Measurements from ENCODE around the gene MEGF11. TPM values are rescaled to one million over a fixed set of nuclear protein-coding genes. Genes with fewer than 3 reads are reported as not detected.

The MEGF11 gene
- total RNA-seq, 1 experiment from 2014 or later: 0.37 TPM

DNA sequence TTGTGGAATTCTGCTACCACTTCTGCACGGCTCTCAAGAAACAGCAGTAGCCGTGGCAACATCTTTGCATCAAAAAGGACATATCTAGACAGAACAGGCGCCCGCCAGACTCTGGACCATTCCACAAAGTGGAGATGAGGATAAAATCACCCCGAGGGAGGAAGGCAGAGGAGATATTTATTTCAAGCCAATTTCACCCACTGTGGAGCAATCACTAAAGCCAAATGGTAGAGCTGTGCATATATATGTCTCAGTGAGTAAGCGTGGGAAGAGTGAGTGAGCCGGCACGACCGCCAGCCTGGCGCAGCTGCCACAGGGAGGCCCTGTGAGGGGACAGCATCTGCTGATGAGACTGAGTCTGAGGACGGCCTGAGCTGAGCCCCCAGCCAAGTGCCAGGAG is 111.3 kb downstream of the MEGF11 start:
- no peak for DNase-seq (ENCODE audit: low read depth, low spot score)
- in situ Hi-C loops (cut with HindIII; ENCODE audit: low pct_unique_long_range_greater_than_20kb, low sequenced_read_pairs): no loop called here

GRCh38 chr15:66139591-66140207 is 113.9 kb downstream of the MEGF11 start:
- no peak for DNase-seq (ENCODE audit: low read depth, low spot score)
- in situ Hi-C loops (cut with HindIII; ENCODE audit: low pct_unique_long_range_greater_than_20kb, low sequenced_read_pairs): no loop called here

DNA sequence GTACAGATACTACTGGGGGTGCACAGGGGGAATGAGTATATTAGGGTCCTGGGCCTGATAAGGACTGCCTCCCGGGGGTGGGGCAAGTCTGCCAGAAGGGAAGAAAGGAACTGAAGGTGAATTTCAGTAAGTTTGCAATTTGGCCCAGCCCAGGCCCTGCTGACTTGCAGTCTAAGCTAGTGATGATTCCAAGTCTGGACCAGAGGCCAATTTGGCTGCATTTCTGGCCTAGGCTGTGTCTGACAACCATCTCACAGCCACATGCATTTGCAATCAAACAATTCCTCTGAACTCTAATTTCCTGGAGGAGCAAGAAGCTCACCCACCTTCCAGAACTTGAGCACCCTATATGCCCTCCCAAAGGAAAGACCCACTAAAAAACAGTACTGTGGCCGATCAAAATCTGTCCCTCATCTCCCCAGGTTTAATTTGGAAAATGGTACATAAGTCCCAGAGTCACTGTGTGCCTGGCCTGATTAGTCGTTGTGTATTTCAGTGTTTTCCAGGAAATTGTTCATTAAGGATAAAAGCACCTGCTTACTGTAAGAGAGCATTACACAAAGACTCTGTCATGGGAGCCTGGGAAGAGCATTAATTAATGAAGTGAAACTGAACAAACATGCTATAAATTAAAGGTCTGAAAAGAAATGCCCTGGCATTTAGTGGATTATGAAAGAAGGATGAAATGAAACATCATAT is 114.5 kb downstream of the MEGF11 start:
- in situ Hi-C loops (cut with HindIII; ENCODE audit: low pct_unique_long_range_greater_than_20kb, low sequenced_read_pairs): no loop called here
- DNase-seq (ENCODE audit: low read depth, low spot score): no peak

GRCh38 chr15:66138096-66138783 is 115.3 kb downstream of the MEGF11 start:
- no peak for DNase-seq (ENCODE audit: low read depth, low spot score)
- in situ Hi-C loops (cut with HindIII; ENCODE audit: low pct_unique_long_range_greater_than_20kb, low sequenced_read_pairs): no loop called here

DNA sequence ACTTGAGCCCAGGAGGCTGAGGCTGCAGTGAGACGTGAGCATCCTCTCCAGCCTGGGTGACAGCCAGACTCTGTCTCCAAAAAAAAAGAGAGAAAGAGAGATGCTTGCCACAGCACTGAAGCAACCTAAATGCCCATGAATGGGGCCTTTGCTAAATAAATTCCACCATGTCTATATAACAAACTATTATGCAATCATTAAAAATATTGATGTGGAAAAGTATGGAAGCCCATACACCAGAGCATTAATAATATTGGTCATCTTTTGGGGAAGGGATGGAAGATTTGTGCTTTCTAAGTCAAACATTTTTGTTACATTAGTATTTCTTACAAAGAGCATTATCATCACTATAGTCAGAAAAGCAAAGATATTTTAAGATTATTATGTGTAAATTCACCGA is 116.6 kb downstream of the MEGF11 start:
- DNase-seq (ENCODE audit: low read depth, low spot score): no peak
- in situ Hi-C loops (cut with HindIII; ENCODE audit: low pct_unique_long_range_greater_than_20kb, low sequenced_read_pairs): no loop called here

DNA sequence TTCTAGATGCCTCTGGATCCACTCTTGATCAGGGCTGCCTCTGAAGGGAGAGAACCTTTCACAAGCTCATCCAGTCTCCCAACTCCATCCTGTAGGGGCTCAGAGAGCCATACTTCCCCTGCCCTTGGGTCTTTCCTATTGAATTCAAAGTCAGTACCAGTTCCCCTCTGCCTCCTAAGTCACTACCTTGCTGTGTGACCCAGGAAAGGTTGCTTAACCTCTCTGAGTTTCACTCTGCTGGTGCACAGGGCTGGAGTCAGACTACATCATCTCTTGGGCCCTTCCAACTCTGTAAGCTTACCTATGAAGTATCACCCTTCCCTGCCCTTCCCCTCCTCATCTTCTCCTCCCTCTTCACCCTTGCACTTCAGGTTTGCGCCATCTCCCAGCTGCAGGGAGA is 117.9 kb downstream of the MEGF11 start:
- no peak for DNase-seq (ENCODE audit: low read depth, low spot score)
- in situ Hi-C loops (cut with HindIII; ENCODE audit: low pct_unique_long_range_greater_than_20kb, low sequenced_read_pairs): no loop called here

DNA sequence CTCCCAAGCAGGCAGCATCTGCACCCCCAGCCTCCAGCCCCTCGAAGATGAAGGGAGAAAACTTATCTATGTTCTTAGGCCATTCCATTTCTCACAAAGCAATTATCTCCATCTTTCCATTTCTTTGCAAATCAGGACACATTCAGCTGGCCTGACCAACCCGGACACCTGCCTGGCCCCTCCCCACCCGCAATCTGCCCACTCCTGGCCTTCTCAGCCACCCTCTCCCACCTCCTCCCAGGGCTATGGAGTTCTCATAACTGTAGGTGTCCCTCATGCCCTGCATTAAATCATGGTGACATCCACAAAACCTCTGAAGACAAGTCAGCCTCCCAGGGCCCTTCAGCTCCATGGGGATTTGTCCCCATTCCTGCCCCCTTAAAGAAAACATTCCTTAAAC is 119.3 kb downstream of the MEGF11 start:
- in situ Hi-C loops (cut with HindIII; ENCODE audit: low pct_unique_long_range_greater_than_20kb, low sequenced_read_pairs): no loop called here
- no peak for DNase-seq (ENCODE audit: low read depth, low spot score)

DNA sequence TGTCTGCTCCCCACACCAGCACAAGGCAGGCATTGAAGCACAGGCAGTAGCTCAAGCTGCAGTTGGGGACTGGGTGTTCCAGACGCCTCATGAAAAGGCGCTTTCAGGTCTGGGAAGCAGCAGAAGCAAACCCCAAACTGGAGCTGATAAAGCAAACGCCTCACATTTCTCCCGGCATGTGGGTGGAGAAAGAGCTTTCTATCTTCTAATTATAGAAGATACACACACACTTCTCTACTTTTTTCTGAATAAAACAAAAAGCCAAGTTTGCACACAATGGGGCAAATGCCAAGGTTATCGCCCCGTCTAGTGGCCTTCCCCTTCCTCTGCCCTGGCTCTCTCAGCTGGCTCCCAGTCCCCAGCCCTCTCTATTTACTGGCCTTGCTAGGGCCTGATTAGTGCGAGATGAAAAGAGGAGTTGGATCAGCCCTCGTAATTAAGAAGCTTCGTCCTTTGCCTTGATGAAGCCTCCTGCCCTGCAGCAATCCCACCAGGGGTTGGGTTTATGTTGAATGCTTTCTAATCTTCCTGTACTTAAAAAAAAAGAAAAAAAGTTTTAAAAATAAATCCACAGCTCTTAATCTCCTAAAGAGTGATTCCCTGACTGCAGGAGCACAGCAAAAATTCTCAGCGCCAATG is 120.2 kb downstream of the MEGF11 start:
- DNase-seq (ENCODE audit: low read depth, low spot score): no peak
- in situ Hi-C loops (cut with HindIII; ENCODE audit: low pct_unique_long_range_greater_than_20kb, low sequenced_read_pairs): no loop called here

DNA sequence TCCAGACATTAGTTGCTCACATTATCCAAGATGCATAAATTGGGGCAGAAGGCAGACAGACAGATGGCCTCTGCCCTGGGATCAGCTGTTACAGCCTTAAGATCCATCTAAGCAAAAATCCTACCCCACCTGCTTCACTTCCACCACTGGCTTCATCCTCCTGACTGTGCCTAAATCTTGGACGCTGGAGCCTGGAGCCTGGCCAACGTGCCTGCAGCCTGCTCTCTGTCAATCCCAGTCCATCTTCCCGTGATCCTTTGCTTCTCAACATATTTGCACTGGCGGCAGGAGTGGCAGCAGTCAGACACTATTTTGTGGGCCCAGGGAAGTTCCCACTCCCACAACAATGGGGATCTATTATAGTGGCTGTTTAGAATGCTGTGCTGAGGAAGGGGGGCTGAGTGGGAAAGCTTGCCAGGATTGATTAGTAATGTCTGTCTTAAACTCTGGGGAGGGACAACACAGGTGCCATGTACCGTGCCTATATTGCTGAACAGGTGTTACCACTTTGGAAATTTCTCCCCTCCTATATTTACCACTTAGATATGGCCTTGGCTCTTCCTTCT is 121.2 kb downstream of the MEGF11 start:
- no peak for DNase-seq (ENCODE audit: low read depth, low spot score)
- in situ Hi-C loops (cut with HindIII; ENCODE audit: low pct_unique_long_range_greater_than_20kb, low sequenced_read_pairs): no loop called here

DNA sequence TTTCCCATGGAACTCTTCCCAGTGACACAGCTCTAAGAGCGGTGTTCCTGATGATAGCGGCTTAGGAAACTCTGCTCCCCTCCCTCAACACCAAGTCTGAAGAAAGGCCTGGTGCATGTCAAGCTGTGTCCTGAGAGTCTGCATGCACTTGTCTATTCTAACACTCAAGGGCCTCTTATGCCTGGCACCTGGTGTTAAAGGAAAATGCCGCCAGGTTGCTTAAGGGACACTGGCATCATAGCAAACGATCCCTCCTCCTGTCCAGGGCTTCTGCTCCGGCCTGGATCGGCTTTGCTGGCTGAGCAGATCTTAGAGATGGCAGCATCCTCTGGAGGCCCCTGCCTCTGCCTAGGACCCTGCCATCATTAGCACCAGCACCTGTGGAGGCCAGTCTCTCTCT is 121.7 kb downstream of the MEGF11 start:
- in situ Hi-C loops (cut with HindIII; ENCODE audit: low pct_unique_long_range_greater_than_20kb, low sequenced_read_pairs): no loop called here
- DNase-seq (ENCODE audit: low read depth, low spot score): no peak

GRCh38 chr15:66131200-66131599 is 122.3 kb downstream of the MEGF11 start:
- in situ Hi-C loops (cut with HindIII; ENCODE audit: low pct_unique_long_range_greater_than_20kb, low sequenced_read_pairs): no loop called here
- no peak for DNase-seq (ENCODE audit: low read depth, low spot score)

DNA sequence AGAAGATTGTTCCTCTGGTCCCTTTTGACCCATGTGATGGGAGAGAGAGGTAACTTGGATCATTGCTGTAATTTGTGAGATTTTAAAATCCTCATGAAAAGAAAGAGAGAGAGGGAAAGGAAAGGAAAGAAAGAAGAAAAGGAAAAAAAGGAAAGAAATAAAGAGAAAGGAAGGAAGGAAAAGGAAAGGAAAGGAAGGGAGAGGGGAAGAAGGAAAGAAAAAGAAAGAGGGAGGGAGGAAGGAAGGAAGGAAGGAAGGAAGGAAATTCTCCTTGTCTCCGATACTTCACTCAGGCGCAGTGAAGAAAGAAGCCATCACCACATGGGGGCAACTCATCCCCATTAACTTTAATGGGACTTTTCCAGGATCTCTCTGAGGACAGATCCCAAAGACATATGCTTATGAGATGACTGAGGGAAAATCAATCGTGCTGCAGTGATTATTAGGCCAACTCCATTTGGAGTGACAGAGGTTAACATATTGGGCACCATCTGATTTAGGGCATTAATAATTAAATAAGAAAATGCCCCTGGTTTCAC is 123.0 kb downstream of the MEGF11 start:
- no peak for DNase-seq (ENCODE audit: low read depth, low spot score)
- in situ Hi-C loops (cut with HindIII; ENCODE audit: low pct_unique_long_range_greater_than_20kb, low sequenced_read_pairs): no loop called here

GRCh38 chr15:66129586-66129985 is 124.0 kb downstream of the MEGF11 start:
- peak; percentile 87 for DNase-seq (ENCODE audit: low read depth, low spot score)
- in situ Hi-C loops (cut with HindIII; ENCODE audit: low pct_unique_long_range_greater_than_20kb, low sequenced_read_pairs): no loop called here

- no peak for DNase-seq (ENCODE audit: low read depth, low spot score)
- in situ Hi-C loops (cut with HindIII; ENCODE audit: low pct_unique_long_range_greater_than_20kb, low sequenced_read_pairs): no loop called here
Observed at GRCh38 chr15:66128116-66128680, 125.4 kb downstream of the MEGF11 start.

DNA sequence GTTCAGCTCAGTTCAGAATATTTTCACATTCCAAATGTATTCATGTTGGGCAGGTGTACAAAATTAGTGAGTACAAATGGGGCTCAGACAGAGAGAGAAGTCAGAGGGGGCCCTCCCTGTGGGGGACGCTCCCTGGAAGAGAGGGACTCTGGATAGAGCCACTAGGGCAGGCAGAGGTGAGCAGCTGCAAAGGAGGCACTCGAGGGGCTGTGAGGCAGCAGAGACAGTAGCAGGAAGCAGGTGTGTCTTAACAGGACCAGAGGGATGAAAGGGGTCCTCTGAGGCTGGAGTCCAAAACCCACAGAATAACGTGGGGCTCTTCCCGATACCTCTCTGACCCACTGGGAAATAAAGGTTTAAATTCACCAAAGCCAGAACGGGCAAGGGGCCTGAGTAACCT is 127.1 kb downstream of the MEGF11 start:
- DNase-seq (ENCODE audit: low read depth, low spot score): no peak
- in situ Hi-C loops (cut with HindIII; ENCODE audit: low pct_unique_long_range_greater_than_20kb, low sequenced_read_pairs): no loop called here

DNA sequence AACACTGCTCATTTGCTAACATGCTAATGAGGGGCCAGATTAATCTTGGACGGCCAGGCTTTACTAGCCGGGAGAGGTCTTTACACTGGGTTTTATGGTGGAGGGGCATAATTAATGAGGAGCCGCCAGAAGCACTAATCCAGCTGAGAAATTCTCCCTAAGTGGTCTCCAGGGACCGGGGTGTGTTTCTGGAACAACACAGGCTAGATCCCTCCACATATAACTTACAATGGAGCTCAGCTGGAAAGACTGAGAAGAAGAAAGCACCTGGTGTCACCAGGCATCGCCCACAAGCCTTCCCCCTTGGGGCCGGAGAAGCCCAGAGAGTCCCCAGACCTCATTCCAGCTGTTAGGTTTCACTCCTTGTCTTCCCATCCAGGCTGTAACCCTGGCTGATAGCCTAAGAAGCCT is 127.5 kb downstream of the MEGF11 start:
- DNase-seq (ENCODE audit: low read depth, low spot score): no peak
- in situ Hi-C loops (cut with HindIII; ENCODE audit: low pct_unique_long_range_greater_than_20kb, low sequenced_read_pairs): no loop called here

- in situ Hi-C loops (cut with HindIII; ENCODE audit: low pct_unique_long_range_greater_than_20kb, low sequenced_read_pairs): no loop called here
- DNase-seq (ENCODE audit: low read depth, low spot score): no peak
Observed at GRCh38 chr15:66124651-66125050, 128.9 kb downstream of the MEGF11 start.

- in situ Hi-C loops (cut with HindIII; ENCODE audit: low pct_unique_long_range_greater_than_20kb, low sequenced_read_pairs): no loop called here
- no peak for DNase-seq (ENCODE audit: low read depth, low spot score)
Observed at GRCh38 chr15:66123799-66124198, 129.8 kb downstream of the MEGF11 start.

Data from SK-MEL-5 (cell line).